ENCODE measurements around the gene KCNB1.

- no peak for TF ChIP-seq CTCF (IDR thresholded peaks at IDR 0.05)
- no peak for TF ChIP-seq EP300 (IDR thresholded peaks at IDR 0.05)
Observed at GRCh38 chr20:49432550-49432949, 49.9 kb downstream of the KCNB1 start.

Measured in tibial nerve (tissue), 4 donors.